GM13977 (cell line): Measurements from ENCODE around the gene CTNNA2.

Experiments used
- DNase-seq: peaks from one replicate; pipeline ENCODE4 v3.0.0; 2012; ENCODE audit warnings: low spot score
- CTCF ChIP-seq: IDR thresholded peaks from 2 replicates; pipeline ENCODE4 v1.5.1; 2012; ENCODE audit warnings: mild to moderate bottlenecking, control low read depth; ENCODE audit not compliant: insufficient read depth; ENCODE audit errors: extremely low read depth, missing control alignments
- in situ Hi-C: fragments of 300-500 bp; cut with MboI; formaldehyde crosslinking; loops from one replicate; pipeline ENCODE4 v1.12.0; 2022; ENCODE audit warnings: low sequenced_read_pairs, low pct_unique_long_range_greater_than_20kb, mixed read lengths, inconsistent platforms; ENCODE audit not compliant: unreplicated experiment

Gene CTNNA2

GRCh38 chr2:80482276-80482675 lies 969.4 kb downstream of the CTNNA2 start:
- no peak for DNase-seq
- no peak for TF ChIP-seq CTCF
- in situ Hi-C loops = no loop called here

- no peak for DNase-seq
- in situ Hi-C loops = no loop called here
- no peak for TF ChIP-seq CTCF
Observed at GRCh38 chr2:80489717-80490116, 976.9 kb downstream of the CTNNA2 start.

GRCh38 chr2:80490964-80491363 lies 978.1 kb downstream of the CTNNA2 start:
- TF ChIP-seq CTCF = no peak
- DNase-seq = no peak
- in situ Hi-C loops = no loop called here

DNA sequence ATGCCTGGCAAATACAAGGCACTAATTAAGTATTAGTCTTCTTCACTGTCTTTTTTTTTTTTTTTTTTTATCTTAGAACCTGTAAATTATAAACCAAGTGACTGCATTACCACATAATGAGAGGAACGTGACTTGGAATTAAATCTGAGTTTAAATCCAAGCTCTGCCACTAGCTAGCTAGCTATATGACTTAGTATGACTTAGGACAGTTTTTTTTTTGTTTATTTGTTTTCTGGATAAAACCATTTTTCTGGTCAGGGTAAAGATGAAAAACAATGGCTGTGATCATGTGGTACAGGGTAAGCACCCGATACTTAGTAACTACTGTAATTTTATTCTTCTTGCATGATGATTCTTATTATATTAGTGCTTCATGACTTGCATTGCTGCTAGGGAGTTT lies 983.5 kb downstream of the CTNNA2 start:
- DNase-seq = no peak
- TF ChIP-seq CTCF = no peak
- in situ Hi-C loops = no loop called here

- DNase-seq = no peak
- no peak for TF ChIP-seq CTCF
- in situ Hi-C loops = no loop called here
Observed at GRCh38 chr2:80496775-80497174, 983.9 kb downstream of the CTNNA2 start.

GRCh38 chr2:80499095-80499494 lies 986.2 kb downstream of the CTNNA2 start:
- in situ Hi-C loops = no loop called here
- TF ChIP-seq CTCF = peak; percentile 61
- no peak for DNase-seq

DNA sequence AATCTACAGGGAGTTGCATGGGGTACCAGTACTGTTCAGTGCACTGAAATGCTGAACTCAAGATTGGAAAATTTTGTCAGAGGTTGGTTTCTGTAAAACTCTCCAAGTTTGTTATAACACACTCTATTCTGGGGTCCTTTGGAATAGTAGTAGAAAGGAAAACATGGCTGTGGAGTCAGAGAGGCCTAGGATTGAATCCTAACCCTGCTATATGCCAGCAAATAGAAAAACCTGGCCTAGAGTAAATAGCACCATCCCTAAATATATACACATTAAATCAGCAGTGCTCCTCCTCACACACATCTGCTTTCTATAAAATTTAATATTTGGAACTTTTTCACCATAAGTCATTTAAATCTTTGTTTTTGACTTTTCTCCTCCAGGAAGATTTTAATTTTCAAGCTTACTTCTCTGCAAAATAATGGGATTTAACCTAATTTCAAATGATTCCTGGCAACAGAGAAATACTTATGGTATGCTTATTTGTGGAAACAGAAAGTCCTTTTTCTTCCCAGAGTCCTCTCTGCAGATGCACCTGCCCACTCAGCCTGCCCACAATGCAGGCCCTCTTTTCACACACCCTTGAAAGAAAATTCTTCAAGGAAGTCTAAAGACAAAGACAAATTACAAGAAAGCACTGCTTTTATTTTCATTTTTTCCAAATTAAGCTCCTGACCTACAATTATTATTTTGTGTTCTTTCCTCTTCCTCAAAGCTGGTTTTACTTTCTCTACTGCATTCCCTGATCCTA lies 989.2 kb downstream of the CTNNA2 start:
- no peak for TF ChIP-seq CTCF
- in situ Hi-C loops = no loop called here
- DNase-seq = no peak
